SU-DHL-6 (cell line): ENCODE measurements around the gene NKAIN1.

Source experiments
- EZH2phosphoT487 ChIP-seq: fragments of 200-600 bp; sonication (generic), shearing (Covaris generic); conservative IDR thresholded peaks from 2 replicates; pipeline ENCODE4 v1.6.1; 2018; ENCODE audit warnings: mild to moderate bottlenecking, antibody characterized with exemption, low read length, moderate library complexity, mixed read lengths
- TF ChIP-seq, protein P1 (sequence below): fragments of 200-600 bp; sonication (generic); IDR thresholded peaks from one replicate; pipeline ENCODE4 v1.5.1; 2017; ENCODE audit warnings: antibody characterized with exemption, mild to moderate bottlenecking, low read length, moderate library complexity; ENCODE audit not compliant: insufficient read depth, poor library complexity, severe bottlenecking

DNA sequence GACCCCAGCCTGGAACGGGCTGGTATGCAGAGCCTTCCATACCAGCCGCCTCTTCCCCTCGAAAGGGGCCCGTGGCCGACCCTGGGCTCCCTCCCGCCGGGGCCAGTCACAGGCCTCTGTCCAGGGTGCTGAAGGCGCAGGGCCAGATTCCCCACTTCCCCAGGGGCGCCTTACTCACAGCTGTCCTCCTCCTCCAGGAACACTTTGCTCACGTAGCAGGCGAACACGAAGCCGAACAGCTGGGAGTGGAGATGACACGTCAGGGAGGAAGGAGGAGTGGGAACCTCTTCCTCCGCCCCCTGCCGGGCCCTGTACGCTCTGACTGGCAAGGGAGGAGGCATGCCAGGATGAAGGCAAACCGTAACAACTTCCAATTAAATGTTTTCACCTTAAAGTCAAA is 57.3 kb downstream of the NKAIN1 start:
- TF ChIP-seq, protein P1, sequence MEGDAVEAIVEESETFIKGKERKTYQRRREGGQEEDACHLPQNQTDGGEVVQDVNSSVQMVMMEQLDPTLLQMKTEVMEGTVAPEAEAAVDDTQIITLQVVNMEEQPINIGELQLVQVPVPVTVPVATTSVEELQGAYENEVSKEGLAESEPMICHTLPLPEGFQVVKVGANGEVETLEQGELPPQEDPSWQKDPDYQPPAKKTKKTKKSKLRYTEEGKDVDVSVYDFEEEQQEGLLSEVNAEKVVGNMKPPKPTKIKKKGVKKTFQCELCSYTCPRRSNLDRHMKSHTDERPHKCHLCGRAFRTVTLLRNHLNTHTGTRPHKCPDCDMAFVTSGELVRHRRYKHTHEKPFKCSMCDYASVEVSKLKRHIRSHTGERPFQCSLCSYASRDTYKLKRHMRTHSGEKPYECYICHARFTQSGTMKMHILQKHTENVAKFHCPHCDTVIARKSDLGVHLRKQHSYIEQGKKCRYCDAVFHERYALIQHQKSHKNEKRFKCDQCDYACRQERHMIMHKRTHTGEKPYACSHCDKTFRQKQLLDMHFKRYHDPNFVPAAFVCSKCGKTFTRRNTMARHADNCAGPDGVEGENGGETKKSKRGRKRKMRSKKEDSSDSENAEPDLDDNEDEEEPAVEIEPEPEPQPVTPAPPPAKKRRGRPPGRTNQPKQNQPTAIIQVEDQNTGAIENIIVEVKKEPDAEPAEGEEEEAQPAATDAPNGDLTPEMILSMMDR = no peak
- TF ChIP-seq EZH2phosphoT487 = no peak
